Neural progenitor cell (in vitro differentiated cells): ENCODE measurements around the gene RGPD5. TPM values are rescaled to one million over a fixed set of nuclear protein-coding genes. Genes with fewer than 3 reads are reported as not detected.
"Not testable (repeated sequence)": the region's sequence is repeated elsewhere in the genome, so short reads cannot be mapped to it uniquely, and the experiment has no call there.

Experiments
- DNase-seq: peaks from one replicate; pipeline ENCODE4 v3.0.0-alpha.2; 2016; ENCODE audit warnings: low spot score
- H2AFZ ChIP-seq: fragments of 200-600 bp; sonication (generic); replicated peaks from 2 replicates; pipeline ENCODE4 v1.6.1; 2016; ENCODE audit warnings: antibody characterized with exemption
- H3F3A ChIP-seq: fragments of 200-600 bp; sonication (generic); 2 replicates; pipeline ENCODE4 v1.6.1; 2016; ENCODE audit warnings: antibody characterized with exemption, low read depth
- H3K27ac ChIP-seq: fragments of 200-600 bp; sonication (generic); 2 replicates; pipeline ENCODE4 v1.5.1; 2016; ENCODE audit warnings: mild to moderate bottlenecking
- H3K27me3 ChIP-seq: fragments of 200-600 bp; sonication (generic); 2 replicates; pipeline ENCODE4 v1.6.1; 2016; ENCODE audit warnings: mild to moderate bottlenecking, moderate library complexity
- H3K36me3 ChIP-seq: fragments of 200-600 bp; sonication (generic); 2 replicates; pipeline ENCODE4 v1.5.1; 2016
- H3K4me1 ChIP-seq: fragments of 200-600 bp; sonication (generic); 2 replicates; pipeline ENCODE4 v1.6.1; 2016; ENCODE audit warnings: mixed run types
- H3K4me2 ChIP-seq: fragments of 200-600 bp; sonication (generic); 2 replicates; pipeline ENCODE4 v1.6.1; 2016
- H3K4me3 ChIP-seq: fragments of 200-600 bp; sonication (generic); 2 replicates; pipeline ENCODE4 v1.5.1; 2016
- H3K79me2 ChIP-seq: fragments of 200-600 bp; sonication (generic); 2 replicates; pipeline ENCODE4 v1.6.1; 2016; ENCODE audit warnings: low read depth
- H3K9ac ChIP-seq: fragments of 200-600 bp; sonication (generic); 2 replicates; pipeline ENCODE4 v1.6.1; 2016
- H3K9me3 ChIP-seq: fragments of 200-600 bp; sonication (generic); 2 replicates; pipeline ENCODE4 v1.5.1; 2016; ENCODE audit warnings: low read depth
- H4K20me1 ChIP-seq: fragments of 200-600 bp; sonication (generic); 2 replicates; pipeline ENCODE4 v1.6.1; 2016; ENCODE audit warnings: low read depth
- H3K27ac Mint-ChIP-seq: 3 replicates; pipeline ENCODE4 v1.8.0; 2021; ENCODE audit warnings: mixed read lengths
- H3K27me3 Mint-ChIP-seq: 2 replicates; pipeline ENCODE4 v1.8.0; 2022; ENCODE audit warnings: low read depth, mild to moderate bottlenecking, inconsistent platforms, moderate library complexity, mixed read lengths; ENCODE audit not compliant: insufficient read depth
- H3K36me3 Mint-ChIP-seq: 3 replicates; pipeline ENCODE4 v1.8.0; 2021; ENCODE audit warnings: mixed read lengths
- H3K4me1 Mint-ChIP-seq: 3 replicates; pipeline ENCODE4 v1.8.0; 2021; ENCODE audit warnings: mixed read lengths
- H3K4me3 Mint-ChIP-seq: 3 replicates; pipeline ENCODE4 v1.8.0; 2021; ENCODE audit warnings: mild to moderate bottlenecking, moderate library complexity, mixed read lengths
- H3K9me3 Mint-ChIP-seq: 3 replicates; pipeline ENCODE4 v1.8.0; 2020; ENCODE audit warnings: mixed read lengths
- total RNA-seq: library from RNA; depleted of rRNA; stranded (reverse); fragments of >200 nt; gene quantifications from 2 replicates; pipeline ENCODE4 v1.2.3, GENCODE V29; 2015; ENCODE audit warnings: low replicate concordance

RGPD5 gene
- total RNA-seq, 1 donor from 2014 or later, result 34.0 TPM

DNA sequence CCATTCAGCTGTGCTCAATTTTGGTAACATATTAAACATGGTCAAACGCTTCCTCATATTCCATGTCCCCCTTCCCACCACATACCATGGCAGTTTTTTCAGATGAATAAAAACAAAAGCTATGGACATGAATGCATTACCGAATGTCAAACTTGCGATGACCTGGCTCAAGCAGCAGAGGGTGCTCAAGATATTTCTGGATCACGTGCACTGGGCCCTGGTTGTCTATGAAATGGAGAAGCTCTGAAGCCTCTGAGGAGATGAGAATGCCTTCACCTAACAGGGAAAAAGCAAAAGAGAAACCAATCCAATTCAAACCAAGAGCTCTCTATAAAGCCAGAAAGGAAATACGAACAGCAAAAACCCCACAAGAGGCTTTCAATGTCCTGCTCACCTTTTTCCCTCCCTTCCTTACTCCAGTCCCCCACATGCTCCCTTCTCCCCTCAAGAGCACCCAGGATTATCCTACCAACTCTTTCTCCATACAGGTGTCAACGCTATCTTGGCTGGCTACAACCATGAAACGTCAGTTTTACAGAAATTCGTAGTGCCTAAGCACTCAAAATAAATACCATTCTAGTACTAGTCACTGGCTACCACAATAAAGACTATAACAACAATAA is 77.1 kb downstream of the RGPD5 start:
- H3K9me3 ChIP-seq, DNase-seq, H3F3A ChIP-seq, H3K36me3 Mint-ChIP-seq, H3K9me3 Mint-ChIP-seq, H3K4me1 ChIP-seq, H3K4me2 ChIP-seq, H3K27me3 ChIP-seq, H3K27ac Mint-ChIP-seq, H3K36me3 ChIP-seq, H3K27ac ChIP-seq, H3K4me3 Mint-ChIP-seq, H3K27me3 Mint-ChIP-seq, H2AFZ ChIP-seq, H4K20me1 ChIP-seq, H3K9ac ChIP-seq, H3K4me3 ChIP-seq, H3K79me2 ChIP-seq, H3K4me1 Mint-ChIP-seq: not testable (repeated sequence)

DNA sequence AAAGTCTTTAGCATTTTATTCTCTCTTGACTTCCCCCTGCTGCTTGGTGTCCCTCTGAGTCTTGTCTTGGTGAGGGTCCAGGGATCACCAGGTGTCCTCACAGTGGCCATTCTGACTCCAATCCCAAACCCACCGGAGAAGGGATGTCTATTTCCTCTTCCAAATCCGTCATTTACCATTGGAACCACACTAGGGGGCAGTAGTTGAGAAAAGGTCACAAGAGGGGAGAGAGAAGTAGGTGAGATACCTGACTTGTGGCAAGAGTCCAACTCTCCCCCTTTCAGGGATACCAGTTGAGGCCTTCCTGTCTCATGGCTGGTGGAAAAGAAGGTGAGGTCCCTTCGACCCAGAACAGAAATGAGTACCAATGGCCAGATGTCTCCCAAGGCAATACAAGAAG is 82.5 kb downstream of the RGPD5 start:
- H3K4me1 Mint-ChIP-seq, result not testable (repeated sequence)

DNA sequence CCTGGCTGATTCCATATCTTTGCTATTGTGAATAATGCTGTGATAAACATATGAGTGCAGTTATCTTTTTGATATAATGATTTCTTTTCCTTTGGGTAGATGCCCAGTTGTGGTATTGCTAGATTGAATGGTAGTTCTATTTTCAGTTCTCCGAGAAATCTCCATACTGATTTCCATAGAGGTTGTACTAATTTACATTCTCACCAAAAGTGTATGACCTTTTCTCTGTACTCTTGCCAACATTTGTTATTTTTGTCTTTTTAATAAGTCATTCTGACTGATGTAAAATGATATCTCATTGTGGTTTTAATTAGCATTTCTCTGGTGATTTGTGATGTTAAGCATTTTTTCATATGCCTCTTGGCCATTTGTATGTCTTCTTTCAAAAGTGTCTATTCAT is 88.0 kb downstream of the RGPD5 start:
- not testable (repeated sequence) for H3K27ac Mint-ChIP-seq, H3K4me3 Mint-ChIP-seq, H3K4me1 ChIP-seq, DNase-seq, H3K9ac ChIP-seq, H2AFZ ChIP-seq, H3F3A ChIP-seq, H3K4me3 ChIP-seq, H4K20me1 ChIP-seq, H3K9me3 ChIP-seq, H3K4me1 Mint-ChIP-seq, H3K27me3 Mint-ChIP-seq, H3K27me3 ChIP-seq, H3K4me2 ChIP-seq, H3K36me3 ChIP-seq, H3K36me3 Mint-ChIP-seq, H3K9me3 Mint-ChIP-seq, H3K27ac ChIP-seq, H3K79me2 ChIP-seq

More for the DNA sequence above, 82.5 kb downstream of the RGPD5 start:
- not testable (repeated sequence) for H3K36me3 ChIP-seq, H3K9me3 Mint-ChIP-seq, H3K4me3 ChIP-seq, H3K27ac ChIP-seq, H3K79me2 ChIP-seq, DNase-seq, H3K27ac Mint-ChIP-seq, H2AFZ ChIP-seq, H3K4me2 ChIP-seq, H3K36me3 Mint-ChIP-seq, H4K20me1 ChIP-seq, H3K9ac ChIP-seq, H3K27me3 ChIP-seq, H3K4me3 Mint-ChIP-seq, H3K9me3 ChIP-seq, H3F3A ChIP-seq, H3K4me1 ChIP-seq, H3K27me3 Mint-ChIP-seq

DNA sequence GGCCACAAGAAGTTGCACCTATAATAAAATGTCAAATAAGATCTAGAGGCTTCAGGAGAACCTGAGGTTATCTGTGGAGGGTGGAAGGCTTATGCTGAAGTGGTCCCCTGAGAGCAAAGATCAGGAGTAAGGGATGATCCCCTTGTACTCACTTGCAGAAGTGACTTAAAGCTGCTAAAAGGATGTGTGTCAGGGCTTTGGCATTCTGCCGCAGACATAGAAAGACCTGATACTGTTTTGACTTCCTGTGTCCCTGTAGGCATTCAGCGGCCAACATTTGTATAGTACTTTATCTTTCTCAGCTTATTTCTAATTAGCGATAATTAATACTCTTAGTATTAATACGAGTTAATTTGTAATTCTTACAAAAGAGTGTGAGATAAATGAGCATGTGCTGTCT is 94.3 kb downstream of the RGPD5 start:
- H3K9me3 ChIP-seq, H3K36me3 ChIP-seq, H3K4me1 Mint-ChIP-seq, H3K9ac ChIP-seq, H3K9me3 Mint-ChIP-seq, H3F3A ChIP-seq, H3K4me3 Mint-ChIP-seq, H3K27me3 ChIP-seq, H3K79me2 ChIP-seq, H3K4me1 ChIP-seq, H3K4me2 ChIP-seq, H3K36me3 Mint-ChIP-seq, H3K27ac Mint-ChIP-seq, DNase-seq, H3K27ac ChIP-seq, H3K27me3 Mint-ChIP-seq, H4K20me1 ChIP-seq, H3K4me3 ChIP-seq, H2AFZ ChIP-seq: not testable (repeated sequence)

DNA sequence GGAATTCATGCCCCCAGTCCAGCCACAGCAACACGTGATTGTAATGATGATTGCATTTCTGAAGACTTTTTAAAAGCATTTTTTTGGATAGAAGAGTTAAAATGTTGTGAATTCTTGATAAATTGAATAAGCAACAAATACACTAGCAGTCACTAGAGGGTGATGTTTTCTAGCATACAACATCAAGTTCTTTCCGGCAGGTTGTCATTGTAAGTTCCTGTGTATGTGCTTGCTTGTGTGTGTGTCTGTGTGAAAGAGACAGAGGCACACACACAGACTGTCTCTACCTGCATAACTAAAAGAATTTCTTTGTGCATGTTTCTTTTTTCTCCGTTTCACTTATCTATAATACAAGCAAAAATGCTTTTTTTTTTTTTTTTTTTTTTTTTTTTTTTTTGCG is 95.8 kb downstream of the RGPD5 start:
- not testable (repeated sequence) for H3K27ac Mint-ChIP-seq, H2AFZ ChIP-seq, DNase-seq

DNA sequence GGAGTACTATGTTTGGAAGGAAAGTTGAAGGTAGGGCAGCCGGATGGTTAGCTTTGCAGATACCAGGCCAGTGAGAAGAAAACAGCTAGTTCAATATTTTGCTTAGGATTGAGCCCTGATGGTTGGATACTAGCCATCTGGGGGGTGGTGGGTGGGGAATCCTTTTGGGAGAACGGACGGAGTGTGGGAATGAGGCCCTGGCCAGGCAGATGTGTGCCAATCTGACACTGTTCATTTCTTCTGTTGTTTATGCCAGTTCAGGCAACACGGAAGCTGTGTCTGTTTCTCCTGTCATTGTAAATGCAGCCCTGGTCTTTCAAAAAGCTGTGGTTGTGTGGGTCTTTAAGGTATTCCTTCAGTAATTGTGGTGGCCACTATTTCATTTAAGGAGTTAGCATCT is 96.9 kb downstream of the RGPD5 start:
- not testable (repeated sequence) for H2AFZ ChIP-seq, H3K4me2 ChIP-seq, H3K9ac ChIP-seq, H3K9me3 Mint-ChIP-seq, H3F3A ChIP-seq, H3K4me3 ChIP-seq, H3K36me3 ChIP-seq, H3K4me1 ChIP-seq, H3K27me3 ChIP-seq, H3K36me3 Mint-ChIP-seq, H3K9me3 ChIP-seq, H3K27ac ChIP-seq, H3K27me3 Mint-ChIP-seq, DNase-seq, H4K20me1 ChIP-seq, H3K79me2 ChIP-seq, H3K4me3 Mint-ChIP-seq, H3K27ac Mint-ChIP-seq, H3K4me1 Mint-ChIP-seq

More for the DNA sequence above, 95.8 kb downstream of the RGPD5 start:
- H4K20me1 ChIP-seq, H3K9me3 ChIP-seq, H3K9me3 Mint-ChIP-seq, H3K9ac ChIP-seq, H3K36me3 ChIP-seq, H3K36me3 Mint-ChIP-seq, H3K4me1 ChIP-seq, H3K4me2 ChIP-seq, H3K4me3 Mint-ChIP-seq, H3K27me3 ChIP-seq, H3K4me3 ChIP-seq, H3K79me2 ChIP-seq, H3F3A ChIP-seq, H3K27ac ChIP-seq, H3K4me1 Mint-ChIP-seq, H3K27me3 Mint-ChIP-seq: not testable (repeated sequence)

DNA sequence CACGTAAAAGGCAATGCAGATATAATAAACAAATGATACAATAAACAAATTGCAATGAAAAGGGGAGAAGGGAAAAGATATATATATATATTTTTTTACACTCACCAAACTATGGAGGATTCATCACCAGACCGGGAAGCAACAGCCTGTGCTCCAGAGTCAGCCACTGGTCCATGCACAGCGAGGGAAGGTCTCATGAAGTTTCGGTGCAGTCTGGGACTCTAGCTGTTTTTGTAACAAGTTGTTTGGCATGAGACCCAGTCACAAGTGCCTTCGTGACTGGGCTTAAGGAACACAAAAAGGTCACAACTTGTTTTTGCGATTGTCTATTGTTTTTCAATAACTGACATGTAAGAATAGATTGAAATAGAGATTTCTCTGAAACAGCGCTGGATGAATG is 99.6 kb downstream of the RGPD5 start:
- not testable (repeated sequence) for H3K79me2 ChIP-seq, H3K4me1 Mint-ChIP-seq, H3K4me2 ChIP-seq, H3K27ac Mint-ChIP-seq, H3K36me3 ChIP-seq, H3K36me3 Mint-ChIP-seq, H4K20me1 ChIP-seq, H3K27me3 Mint-ChIP-seq, H3F3A ChIP-seq, H3K9me3 Mint-ChIP-seq, H3K4me3 ChIP-seq, DNase-seq, H2AFZ ChIP-seq, H3K4me1 ChIP-seq, H3K27ac ChIP-seq, H3K27me3 ChIP-seq, H3K4me3 Mint-ChIP-seq, H3K9ac ChIP-seq, H3K9me3 ChIP-seq

DNA sequence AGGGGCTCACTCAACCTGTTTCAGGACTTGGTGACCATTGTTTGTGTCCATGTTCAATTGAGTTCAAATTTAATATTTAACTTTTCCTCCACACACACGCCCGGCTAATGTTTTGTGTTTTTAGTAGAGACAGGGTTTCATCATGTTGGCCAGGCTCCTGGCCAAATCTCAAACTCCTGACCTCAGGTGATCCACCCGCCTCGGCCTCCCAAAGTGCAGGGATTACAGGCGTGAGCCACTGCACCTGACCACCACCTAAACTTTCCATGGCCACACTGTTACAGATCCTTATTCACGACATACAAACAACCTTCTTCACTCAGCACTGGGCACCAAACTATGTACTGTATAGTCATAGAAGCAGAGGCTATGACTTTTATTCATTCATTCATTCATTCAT is 100.0 kb downstream of the RGPD5 start:
- not testable (repeated sequence) for H3K9me3 ChIP-seq, H3K27me3 Mint-ChIP-seq

More for the DNA sequence above, 100.0 kb downstream of the RGPD5 start:
- not testable (repeated sequence) for H3K9ac ChIP-seq, H2AFZ ChIP-seq, H3F3A ChIP-seq, H3K36me3 Mint-ChIP-seq, H3K9me3 Mint-ChIP-seq, H3K4me1 ChIP-seq, H3K4me2 ChIP-seq, H3K4me1 Mint-ChIP-seq, H3K36me3 ChIP-seq, DNase-seq, H3K27me3 ChIP-seq, H3K27ac ChIP-seq, H3K79me2 ChIP-seq, H3K4me3 ChIP-seq, H3K4me3 Mint-ChIP-seq, H4K20me1 ChIP-seq, H3K27ac Mint-ChIP-seq
